Measurements from ENCODE around the gene PTK6. TPM values are rescaled to one million over a fixed set of nuclear protein-coding genes. Genes with fewer than 3 reads are reported as not detected.
"Not testable (repeated sequence)": the region's sequence is repeated elsewhere in the genome, so short reads cannot be mapped to it uniquely, and the experiment has no call there.

Gene PTK6
- total RNA-seq, 2 donors from 2014 or later: 0.56 TPM; not detected in 1

DNA sequence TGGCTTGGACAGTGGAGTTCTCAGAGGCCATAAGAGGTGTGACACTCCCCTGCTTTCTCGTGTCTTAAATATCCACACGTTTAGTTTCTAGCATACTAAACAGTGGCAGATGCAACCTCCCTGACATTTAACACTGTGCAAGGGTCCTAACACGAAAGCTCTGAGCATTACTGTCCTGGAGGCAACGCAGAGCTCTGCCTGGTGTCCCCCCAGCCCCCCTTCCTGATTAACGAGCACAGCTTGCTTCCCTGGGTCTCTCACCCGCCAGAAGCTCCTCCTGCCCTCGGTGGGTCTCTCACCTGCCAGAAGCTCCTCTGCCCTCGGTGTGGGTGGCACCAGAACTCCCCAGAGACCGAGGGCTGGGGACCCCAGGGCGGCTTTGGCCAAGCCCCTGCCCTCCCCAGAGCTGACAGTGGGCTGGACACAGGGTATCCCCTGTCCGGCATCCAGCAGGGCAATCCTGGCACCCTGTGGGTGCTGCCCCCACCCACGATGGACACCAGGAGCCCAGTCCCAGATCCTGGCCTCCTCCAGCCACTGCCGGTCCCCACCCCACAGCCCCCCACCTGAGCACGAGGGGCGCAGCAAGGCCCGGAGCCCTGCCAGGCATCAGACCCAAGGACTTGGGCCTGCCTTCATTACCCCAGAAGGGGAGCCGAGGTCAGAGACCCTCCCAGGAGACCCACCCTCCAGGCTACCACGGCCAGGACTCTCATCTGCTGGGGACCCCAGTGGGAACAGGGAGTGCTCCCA, 52.3 kb downstream of the PTK6 start:
- no peak overlapping the region for H3K4me3 ChIP-seq
- TF ChIP-seq, protein P1, sequence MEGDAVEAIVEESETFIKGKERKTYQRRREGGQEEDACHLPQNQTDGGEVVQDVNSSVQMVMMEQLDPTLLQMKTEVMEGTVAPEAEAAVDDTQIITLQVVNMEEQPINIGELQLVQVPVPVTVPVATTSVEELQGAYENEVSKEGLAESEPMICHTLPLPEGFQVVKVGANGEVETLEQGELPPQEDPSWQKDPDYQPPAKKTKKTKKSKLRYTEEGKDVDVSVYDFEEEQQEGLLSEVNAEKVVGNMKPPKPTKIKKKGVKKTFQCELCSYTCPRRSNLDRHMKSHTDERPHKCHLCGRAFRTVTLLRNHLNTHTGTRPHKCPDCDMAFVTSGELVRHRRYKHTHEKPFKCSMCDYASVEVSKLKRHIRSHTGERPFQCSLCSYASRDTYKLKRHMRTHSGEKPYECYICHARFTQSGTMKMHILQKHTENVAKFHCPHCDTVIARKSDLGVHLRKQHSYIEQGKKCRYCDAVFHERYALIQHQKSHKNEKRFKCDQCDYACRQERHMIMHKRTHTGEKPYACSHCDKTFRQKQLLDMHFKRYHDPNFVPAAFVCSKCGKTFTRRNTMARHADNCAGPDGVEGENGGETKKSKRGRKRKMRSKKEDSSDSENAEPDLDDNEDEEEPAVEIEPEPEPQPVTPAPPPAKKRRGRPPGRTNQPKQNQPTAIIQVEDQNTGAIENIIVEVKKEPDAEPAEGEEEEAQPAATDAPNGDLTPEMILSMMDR (IDR thresholded peaks at IDR 0.05): no peak
- H3K27ac ChIP-seq: no peak overlapping the region
- no peaks in the 10 kb centered on the region for H3K9me3 ChIP-seq
- DNase-seq (ENCODE audit: low spot score) (no peak), ATAC-seq (ENCODE audit: insufficient number of reproducible peaks, low FRiP score, low read depth) (no peak)
- no peaks in the 10 kb centered on the region for H3K4me1 ChIP-seq (ENCODE audit: control insufficient read depth in 1 of 2, low read depth in 2 of 2)
- no peaks in the 10 kb centered on the region for H3K36me3 ChIP-seq
- H3K27me3 ChIP-seq (replicated peaks; ENCODE audit: insufficient read depth): peaks cover 7% of the 10 kb centered on the region

DNA sequence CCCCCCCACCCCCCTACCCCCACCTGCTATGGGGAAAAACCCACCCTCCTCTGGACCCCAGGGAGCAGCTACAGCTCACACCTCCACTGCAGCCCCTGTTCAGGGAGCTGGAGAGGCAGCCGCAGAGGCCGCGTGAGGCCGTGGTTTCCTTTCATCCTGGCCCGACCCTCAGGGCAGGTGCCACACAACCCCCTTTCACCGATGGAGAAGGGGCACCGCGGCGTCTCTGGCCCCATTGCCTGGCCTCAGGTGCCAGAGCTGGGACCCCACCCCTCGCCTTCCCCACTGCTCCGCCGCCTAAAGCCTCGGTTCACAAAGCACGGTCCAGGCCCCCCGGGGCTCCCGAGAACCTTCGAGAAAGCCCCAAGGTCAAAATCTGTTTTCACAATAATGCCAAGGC, 52.9 kb downstream of the PTK6 start:
- H3K27me3 ChIP-seq (replicated peaks; ENCODE audit: insufficient read depth): peaks cover 7% of the 10 kb centered on the region
- ATAC-seq (ENCODE audit: insufficient number of reproducible peaks, low FRiP score, low read depth): no peak

DNA sequence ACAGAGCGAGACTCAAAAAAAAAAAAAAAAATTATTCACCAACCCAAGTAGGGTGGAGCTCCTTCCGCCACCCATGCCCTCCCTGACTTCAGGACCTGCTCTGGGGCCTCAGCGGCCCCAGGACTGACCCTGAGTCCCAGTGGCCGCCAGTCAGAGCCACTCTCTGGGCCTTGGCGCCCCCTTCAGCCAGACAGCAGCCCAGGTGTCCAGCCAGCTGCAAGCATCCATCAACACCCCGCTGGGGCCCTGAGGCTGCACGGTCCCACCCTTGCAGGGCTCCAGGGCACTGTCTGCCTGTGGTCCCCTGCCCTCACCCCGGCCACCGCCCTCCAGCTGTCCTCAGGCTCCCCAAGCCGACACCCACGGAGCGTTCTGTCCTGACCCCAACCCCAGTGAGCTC, 53.3 kb downstream of the PTK6 start:
- TF ChIP-seq, protein P1 (IDR thresholded peaks at IDR 0.05): no peak
- H3K27ac ChIP-seq: no peak overlapping the region
- no peaks in the 10 kb centered on the region for H3K36me3 ChIP-seq
- H3K9me3 ChIP-seq: no peaks in the 10 kb centered on the region
- ATAC-seq (ENCODE audit: insufficient number of reproducible peaks, low FRiP score, low read depth) (no peak), DNase-seq (ENCODE audit: low spot score) (no peak)
- H3K4me1 ChIP-seq (ENCODE audit: control insufficient read depth in 1 of 2, low read depth in 2 of 2): no peaks in the 10 kb centered on the region
- H3K27me3 ChIP-seq (replicated peaks; ENCODE audit: insufficient read depth): peaks cover 7% of the 10 kb centered on the region
- no peak overlapping the region for H3K4me3 ChIP-seq

More for the DNA sequence above, 52.9 kb downstream of the PTK6 start:
- no peak overlapping the region for H3K27ac ChIP-seq
- no peak overlapping the region for H3K4me3 ChIP-seq
- DNase-seq (ENCODE audit: low spot score): no peak
- H3K4me1 ChIP-seq (ENCODE audit: control insufficient read depth in 1 of 2, low read depth in 2 of 2): no peaks in the 10 kb centered on the region
- TF ChIP-seq, protein P1 (IDR thresholded peaks at IDR 0.05): no peak
- H3K9me3 ChIP-seq: no peaks in the 10 kb centered on the region
- H3K36me3 ChIP-seq: no peaks in the 10 kb centered on the region

DNA sequence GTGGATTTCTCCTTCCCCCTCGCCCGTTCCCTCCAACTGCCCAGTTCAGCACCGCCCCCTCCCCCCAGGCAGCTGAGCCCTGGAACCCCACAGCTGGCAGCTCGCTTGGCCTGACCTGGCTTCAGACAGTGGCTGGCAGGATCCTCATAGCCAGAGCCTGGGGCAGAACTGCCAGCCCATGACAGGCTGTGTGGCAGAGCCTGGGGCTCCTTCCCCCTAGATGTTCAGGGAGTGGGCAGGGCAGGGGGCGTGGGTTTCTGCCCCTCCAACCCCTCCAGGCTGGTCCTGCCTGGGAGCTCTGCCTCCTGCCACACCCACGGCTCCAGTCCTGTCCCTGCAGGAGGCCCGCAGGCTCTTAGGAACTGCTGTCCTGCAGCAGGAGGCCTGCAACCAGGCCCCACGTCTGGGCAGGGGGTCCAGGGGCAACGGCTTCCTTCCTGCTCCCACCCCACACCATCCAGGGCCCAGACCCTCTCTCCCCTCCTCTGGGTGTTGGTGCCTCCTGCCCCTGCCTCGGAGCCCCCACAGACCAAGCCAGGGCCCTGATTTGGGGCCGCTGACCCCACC, 55.1 kb downstream of the PTK6 start:
- Histone ChIP-seq H3K27me3 (replicated peaks; ENCODE audit: insufficient read depth) (no peaks in the 10 kb centered on the region), H3K4me3 (no peak overlapping the region), H3K4me1 (ENCODE audit: control insufficient read depth in 1 of 2, low read depth in 2 of 2) (no peaks in the 10 kb centered on the region), H3K27ac (no peak overlapping the region), H3K36me3 (no peaks in the 10 kb centered on the region), H3K9me3 (no peaks in the 10 kb centered on the region)
- DNase-seq (ENCODE audit: low spot score) (no peak), ATAC-seq (ENCODE audit: insufficient number of reproducible peaks, low FRiP score, low read depth) (no peak)
- TF ChIP-seq, protein P1 (IDR thresholded peaks at IDR 0.05): no peak

DNA sequence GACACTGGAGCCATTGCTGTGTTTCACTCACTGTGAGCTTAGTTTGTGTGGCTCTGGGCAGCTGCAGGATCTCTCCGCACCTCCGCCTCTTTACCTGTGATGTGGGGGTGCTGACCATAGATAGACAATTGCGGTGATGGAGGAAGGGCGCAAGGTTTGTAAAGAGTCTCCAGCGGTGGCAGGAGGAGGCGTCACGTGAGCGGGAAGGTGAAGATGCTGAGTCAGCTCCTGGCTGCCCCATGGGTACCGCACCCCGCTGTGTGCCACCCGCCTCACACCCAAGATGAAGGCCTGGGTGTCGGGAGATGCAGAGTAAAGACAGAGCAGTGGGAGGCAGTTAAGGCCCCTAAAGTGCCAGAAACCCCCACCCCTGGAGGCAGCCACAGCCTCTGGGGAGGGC, 55.7 kb downstream of the PTK6 start:
- ATAC-seq (ENCODE audit: insufficient number of reproducible peaks, low FRiP score, low read depth) (no peak), DNase-seq (ENCODE audit: low spot score) (no peak)
- H3K27ac ChIP-seq: no peak overlapping the region
- H3K36me3 ChIP-seq: no peaks in the 10 kb centered on the region
- no peaks in the 10 kb centered on the region for H3K27me3 ChIP-seq (replicated peaks; ENCODE audit: insufficient read depth)
- H3K4me3 ChIP-seq: no peak overlapping the region
- TF ChIP-seq, protein P1 (IDR thresholded peaks at IDR 0.05): no peak
- no peaks in the 10 kb centered on the region for H3K4me1 ChIP-seq (ENCODE audit: control insufficient read depth in 1 of 2, low read depth in 2 of 2)
- H3K9me3 ChIP-seq: no peaks in the 10 kb centered on the region

DNA sequence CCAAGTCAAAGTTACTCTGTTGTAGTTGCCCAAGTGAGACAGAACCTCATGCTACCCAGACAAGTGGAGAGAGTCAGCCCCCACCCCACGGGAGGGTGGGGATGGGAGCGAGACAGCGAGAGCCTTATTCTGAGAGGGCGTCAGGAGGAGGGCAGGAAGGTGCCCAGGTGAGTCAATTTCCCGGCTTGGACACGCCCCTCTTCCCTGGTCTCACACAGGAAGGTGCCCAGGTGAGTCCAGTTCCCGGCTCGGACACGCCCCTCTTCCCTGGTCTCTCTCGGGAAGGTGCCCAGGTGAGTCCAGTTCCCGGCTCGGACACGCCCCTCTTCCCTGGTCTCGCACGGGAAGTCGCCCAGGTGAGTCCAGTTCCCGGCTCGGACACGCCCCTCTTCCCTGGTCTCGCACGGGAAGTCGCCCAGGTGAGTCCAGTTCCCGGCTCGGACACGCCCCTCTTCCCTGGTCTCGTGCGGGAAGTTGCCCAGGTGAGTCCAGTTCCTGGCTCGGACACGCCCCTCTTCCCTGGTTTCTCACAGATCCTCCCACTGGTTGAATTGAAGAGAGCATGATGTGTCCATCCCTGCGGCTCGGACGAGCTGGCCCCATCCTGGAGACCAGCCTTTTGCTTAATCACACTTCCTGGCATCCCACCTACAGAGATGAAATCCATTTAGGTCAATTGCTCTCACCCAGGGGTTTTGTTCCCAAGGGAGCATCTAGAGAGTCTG, 57.3 kb downstream of the PTK6 start:
- not testable (repeated sequence) for ATAC-seq (ENCODE audit: insufficient number of reproducible peaks, low FRiP score, low read depth); H3K4me1 ChIP-seq (ENCODE audit: control insufficient read depth in 1 of 2, low read depth in 2 of 2); H3K9me3 ChIP-seq; DNase-seq (ENCODE audit: low spot score); H3K27ac ChIP-seq; H3K27me3 ChIP-seq (replicated peaks; ENCODE audit: insufficient read depth); H3K36me3 ChIP-seq; H3K4me3 ChIP-seq
